UCSD-AML1 (cell line): ENCODE measurements around the gene EMC8.
"Not testable (repeated sequence)": the region's sequence is repeated elsewhere in the genome, so short reads cannot be mapped to it uniquely, and the experiment has no call there.

Experiments
- DNase-seq: peaks from one replicate; lab custom pipeline; 2025; ENCODE audit not compliant: unreplicated experiment; lab: John Stamatoyannopoulos, UW

Gene EMC8

DNA sequence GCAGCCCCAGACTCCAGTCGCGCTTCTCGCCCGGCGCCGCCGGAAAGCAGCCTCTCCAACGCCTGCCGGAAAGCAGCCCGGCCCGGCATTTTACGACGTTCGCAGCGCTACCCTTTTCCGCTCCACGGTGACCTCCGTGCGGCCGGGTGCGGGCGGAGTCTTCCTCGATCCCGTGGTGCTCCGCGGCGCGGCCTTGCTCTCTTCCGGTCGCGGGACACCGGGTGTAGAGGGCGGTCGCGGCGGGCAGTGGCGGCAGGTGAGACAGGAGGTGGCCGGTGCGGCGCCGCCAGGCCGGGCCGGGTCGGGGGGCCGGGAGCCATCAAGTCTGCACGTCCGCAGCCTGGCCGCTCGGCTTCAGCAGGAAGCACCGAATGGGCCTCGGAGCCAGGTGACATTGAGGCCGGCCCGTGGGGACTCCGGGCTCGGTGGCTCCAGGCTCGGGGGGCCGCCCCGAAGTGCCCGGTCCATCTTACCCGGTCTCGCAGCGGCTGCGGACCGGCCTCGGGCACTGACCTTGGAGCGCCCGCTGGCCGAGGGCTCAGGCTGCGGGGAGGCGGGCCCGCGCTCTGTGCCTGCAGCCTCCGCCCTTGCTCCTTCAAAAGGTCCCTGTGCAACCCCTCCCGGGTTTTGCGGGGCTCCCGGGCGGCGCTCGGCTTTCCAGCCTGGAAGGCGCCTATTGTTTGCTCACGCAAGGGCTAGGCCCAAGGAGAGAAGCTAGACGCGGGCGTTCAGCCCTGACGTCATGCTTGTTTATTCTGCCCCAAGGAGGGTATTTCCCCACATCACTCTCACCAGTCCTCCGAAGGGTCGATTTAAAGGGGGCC is at the start of gene EMC8, which contains the start of gene COX4I1:
TSS of gene EMC8 (minus strand) at position 48 of the 824 bp plus-strand sequence. CDS start 249 bp downstream, outside the sequence.
TSS of gene COX4I1 (plus strand) at position 199 of the 824 bp plus-strand sequence. CDS start 1,511 bp downstream, outside the sequence.
- DNase-seq = peak; percentile 93

DNA sequence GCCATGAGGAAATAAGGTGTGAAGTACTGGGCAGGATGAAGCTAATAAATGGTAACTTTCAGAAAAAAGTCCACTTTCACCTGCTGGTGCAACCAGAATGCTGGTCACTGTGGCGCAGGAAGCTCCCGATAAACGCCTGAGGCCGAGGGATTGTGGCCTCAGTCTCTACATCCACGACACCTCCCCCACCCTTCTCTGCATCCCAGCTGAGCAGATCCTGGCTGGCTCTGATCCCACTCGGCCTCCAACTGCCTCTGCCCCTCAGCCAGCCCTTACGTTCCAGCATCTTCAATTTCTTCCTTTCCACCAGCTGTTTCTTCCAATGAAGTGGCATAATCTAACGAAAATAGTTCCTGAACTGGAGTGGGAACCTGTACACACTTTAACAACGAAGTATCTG is 49.6 kb upstream of the EMC8 start:
- no peak for DNase-seq

DNA sequence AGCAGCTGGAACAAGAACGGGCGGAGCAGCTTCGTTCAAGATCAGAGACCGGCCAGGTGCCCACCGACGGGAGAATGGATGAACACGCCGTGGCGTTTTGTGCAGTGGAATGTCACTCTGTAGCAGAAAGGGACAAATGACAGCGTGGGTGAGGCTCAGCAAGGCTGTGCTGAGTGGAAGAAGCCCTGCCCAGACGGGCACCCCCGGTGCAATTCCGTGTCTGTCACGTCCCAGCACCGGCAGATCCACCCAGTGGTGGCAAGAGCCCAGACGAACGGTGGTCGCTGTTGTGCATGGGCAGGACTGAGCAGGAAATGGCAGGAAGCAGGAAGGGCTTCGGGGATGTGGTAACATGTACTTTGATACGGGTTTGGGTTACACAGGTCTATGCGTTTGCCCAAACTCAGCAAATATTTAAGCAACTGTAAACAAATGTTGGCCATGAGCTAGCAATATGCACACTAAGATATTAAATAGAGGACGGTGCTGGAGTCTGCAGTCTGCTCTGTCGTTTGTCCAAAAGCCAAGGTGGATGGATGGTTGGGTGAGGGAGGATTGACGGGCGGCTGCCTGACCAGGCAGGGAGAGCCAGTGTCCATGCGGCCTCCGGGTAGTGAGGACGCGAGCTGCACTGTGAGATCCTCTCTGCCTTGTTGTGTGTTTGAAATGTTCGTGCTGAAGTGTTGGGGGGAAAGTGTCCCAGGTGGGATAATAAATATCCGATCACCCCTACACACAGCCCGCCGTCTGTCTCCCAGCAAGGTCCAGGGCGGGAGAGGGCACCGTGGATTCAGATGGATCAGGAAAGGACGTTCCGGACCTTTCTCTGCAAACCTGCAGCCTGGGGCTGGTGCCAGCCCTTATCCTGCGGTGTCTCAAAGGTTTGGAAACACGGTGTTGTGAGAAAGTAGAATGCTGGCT is 48.6 kb upstream of the EMC8 start:
- no peak for DNase-seq

DNA sequence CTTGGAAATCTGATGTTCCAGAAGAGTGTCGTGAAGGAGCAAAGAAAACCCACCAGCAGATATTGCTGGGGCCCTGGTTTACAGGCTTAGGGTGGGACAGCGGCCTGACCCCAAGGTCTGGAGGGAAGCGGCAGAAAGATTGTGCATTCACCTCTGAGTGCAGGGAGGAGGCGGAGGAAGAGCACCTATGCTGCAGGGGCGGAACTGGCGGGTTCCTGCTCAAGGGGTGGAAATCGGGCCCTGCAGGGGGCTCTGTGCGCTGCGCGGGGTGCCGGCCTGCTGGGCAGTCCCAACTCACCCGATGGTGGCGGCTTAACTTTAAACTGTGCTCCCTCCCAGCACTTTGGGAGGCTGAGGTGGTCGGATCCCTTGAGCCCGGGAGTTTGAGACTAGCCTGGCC is 47.7 kb upstream of the EMC8 start:
- DNase-seq = no peak

DNA sequence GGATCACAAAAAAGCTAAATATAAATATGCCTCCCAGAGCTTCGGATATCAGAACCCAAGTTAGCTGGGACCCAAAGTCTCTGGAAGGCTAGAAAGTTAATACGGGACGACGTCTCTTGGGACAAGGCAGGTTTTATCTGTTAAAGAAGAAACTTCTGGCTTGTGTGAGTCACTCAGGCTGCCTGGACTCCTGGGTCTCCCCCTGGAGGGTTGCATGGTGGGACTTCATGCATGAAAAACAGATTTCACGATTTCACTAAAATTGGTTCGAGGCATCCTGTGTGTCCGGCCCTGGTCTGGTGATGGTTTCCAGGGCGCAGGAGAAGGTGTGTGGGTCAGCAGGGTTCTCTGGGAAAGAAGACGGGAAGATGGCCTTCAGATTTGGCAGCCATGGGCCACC is 47.1 kb upstream of the EMC8 start:
- no peak for DNase-seq

DNA sequence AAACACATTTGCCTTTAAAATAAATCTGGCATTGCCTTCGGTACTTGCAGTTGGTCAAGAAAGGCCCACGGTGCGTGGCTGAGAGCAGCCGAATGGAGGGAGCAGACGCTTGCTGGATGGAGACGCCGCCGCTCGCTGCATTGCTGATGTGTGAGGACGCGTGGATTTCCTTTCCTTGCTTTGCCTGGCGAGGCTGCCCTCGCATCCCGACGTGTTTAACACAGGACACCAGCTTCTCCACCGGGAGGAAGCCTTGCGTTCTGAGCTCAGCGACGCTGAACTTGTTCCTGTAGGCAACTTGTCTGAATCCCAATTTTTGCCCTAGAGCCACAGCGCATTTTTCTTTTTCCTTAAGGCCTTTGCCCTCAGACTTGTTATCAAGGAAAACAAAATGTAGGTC is 45.9 kb upstream of the EMC8 start:
- DNase-seq = no peak

DNA sequence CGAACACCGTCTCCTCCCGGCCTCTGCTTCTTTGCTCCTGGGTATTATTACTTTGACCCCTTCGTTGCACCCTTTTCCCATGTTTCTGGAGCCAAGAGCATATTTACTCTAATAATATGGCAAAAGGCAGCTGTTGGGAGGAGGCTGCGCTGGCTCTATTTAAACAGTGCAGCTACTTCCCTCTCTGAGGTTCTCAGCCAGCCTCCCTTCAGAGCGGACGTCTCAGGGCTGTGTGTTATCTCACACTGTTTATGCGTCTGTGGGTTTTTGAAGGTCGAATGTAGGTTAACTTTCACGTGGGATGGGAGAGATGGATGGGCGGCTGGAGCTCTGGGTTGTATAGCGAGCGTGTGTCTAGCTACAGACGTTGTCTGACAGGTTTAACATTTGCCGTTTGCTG is 45.4 kb upstream of the EMC8 start:
- DNase-seq = peak; percentile 36

DNA sequence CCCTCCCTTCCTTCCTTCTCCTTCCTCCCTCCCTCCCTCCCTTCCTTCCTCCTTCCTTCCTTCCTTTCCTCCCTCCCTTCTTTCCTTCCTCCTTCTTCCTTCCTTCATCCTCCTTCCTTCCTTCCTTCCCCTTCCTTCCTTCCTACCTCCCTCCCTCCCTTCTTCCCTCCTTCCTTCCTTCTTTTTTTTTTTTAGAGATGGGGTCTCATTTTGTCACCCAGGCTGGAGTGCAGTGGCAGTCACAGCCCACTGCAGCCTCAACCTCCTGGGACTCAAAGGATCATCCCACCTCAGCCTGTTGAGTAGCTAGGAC is 44.8 kb upstream of the EMC8 start:
- no peak for DNase-seq

DNA sequence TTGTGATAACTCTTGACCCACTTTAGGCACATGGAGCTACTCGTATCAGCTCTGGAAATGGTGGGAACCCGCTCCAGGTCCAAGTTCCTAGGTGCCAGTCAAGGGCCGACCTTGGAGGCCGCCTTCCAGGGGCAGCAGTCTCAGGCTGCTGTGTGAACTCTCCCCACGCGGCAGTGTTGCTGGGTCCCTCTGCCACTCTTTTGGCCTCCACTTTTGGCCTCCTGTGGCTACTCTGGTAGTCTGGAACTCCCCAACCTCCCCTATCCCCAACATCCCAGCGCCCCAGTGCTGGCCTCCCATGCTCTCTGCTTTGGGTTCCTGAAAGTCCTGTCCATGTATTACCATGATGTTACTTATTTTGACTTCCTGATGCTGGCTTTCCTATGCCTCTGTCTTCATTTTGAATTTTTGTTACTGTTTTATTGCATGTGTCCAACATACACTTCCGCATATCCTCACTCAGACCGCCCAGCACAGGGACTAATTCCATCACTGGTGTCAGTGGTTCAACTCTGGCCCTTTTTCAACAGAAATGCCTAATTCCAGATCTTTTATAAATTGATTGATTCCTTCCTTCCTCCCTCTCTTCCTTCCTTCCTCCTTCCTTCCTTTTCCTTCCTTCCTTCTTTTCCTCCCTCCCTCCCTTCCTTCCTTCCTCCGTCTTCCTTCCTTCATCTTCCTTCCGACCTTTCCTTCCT is 44.3 kb upstream of the EMC8 start:
- no peak for DNase-seq

DNA sequence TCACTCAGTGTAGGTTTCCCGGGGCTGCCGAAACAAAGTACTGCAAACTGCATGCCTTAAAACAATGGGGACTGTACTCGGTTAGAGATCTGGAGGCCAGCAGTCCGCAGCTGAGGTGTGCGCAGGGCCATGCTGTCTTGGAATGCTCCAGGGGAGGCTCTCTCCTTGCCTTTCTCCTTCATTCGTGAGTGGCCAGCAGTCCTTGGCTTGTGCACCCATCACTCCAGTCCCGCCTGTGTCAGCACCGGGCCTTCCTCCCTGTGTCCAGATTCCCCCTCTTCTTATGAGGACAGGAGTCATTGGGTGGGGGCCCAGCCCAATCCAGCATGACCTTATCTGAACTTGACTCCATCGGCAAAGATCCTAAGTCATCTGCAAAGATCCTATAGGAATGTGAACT is 43.5 kb upstream of the EMC8 start:
- no peak for DNase-seq

DNA sequence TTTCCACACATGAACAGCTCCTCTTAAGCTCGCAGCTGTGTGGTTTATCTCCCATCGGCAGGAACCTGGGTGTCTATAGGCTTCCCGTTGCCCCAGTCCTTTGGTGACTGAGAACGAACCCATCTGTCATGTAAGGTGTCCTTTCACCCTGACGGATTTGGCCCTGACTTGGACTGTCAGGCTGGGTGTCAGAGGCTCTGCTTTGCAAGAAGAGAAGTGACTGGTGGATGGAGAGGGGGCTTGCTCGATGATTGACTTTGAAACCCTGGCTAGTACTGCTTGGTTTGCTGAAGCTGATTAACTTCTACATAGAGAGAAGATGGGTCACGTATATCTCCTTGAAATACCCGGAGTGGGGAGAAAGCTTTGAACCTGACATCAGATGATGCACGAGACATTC is 43.1 kb upstream of the EMC8 start:
- no peak for DNase-seq

DNA sequence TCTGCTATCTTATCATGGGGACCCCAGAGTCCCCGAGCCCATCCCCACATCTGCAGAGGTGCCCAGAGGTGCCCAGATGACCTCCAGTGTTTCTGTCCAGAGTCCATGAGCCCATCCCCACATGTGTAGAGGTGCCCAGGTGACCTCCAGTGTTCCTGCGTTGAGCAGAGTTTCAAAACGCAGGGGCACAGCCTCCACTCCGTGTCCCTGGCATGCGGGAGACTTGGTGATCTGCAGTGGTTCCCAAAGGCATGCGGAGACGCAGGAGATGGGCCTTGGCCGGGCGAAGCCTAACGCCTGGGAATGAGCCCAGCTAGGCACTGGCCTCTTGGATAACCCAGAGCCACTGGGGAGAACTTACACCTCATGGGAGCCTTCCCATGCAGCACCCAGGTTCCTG is 41.5 kb upstream of the EMC8 start:
- no peak for DNase-seq

DNA sequence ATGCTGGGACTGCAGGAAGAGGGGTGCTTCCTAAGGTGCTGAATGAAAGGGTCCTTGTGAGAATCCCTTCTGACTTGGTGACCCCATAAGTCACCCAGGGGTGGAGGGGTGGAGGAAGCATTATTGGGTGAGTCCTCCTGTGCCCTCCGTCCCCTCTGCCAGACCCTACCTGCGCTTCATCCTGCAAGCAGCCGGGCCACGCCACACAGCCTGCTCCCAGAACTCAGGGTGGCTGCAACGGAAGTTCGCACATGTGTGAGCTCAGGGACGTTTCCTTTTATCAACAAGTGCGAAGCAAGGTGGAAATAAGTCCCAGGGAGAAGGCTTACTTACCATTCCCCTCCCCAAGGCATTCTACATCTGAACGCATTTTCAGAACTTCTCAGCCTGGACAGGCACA is 41.1 kb upstream of the EMC8 start:
- no peak for DNase-seq

DNA sequence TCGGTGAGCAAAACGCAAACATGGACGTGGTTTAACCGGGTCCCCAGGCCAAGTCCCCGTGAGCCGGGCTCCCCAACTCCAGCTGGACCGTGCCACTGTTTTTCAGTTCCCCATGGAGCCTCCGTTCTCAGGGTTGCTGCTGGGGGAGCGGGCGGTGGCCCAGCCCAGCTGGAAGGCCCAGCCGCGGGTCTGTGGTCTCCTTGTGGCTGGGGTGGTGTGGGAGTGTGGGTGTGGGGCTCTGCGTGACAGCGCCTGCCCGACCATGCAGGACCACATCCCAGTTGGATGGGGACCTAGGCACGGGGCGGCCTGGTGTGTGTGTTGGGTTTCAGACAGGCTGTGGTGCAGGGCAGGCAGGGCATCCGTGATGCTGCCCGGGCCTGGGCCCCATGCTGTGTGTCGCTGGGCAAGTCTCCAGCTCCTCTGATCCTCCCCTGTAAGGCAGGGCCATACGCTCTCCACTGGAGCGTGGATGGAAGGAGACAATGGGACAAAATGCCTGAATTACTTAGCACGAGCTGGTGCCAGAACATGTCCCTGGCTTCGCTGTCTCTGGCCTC is 40.4 kb upstream of the EMC8 start:
- no peak for DNase-seq

DNA sequence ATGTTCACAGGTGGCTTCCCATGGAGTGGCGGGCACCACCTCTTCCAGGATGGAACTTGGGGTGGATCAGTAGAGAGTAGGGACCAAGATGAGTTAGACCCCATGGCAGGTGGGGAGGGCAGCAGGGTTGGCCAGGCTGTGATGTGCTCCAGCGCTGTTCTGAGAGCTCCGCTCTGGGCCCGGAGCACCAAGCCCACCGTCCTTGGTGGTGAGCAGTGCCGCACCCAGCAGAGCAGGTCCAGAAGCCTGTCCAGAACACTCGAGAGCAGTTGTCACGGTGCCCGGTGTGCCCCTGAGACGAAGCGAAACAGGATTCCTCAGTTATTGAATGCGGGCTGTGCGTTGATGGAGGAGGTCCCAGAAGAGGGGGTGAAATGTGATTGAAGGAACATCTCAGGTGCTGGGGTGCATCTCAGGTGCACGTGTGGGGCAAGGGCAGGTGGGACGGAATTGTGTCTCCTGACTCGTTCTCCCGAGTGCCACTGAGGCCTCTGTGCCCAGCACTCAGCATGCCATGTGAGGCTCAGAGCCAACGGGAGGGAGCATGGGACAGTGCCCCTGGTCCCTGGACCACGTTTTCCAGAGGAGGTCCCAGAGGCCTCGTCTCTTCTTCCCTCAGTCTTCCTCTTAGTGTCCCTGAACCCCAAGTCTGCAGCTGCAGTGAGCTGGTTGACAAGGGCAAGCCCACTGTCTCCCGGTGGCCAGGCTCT is 39.7 kb upstream of the EMC8 start:
- no peak for DNase-seq

DNA sequence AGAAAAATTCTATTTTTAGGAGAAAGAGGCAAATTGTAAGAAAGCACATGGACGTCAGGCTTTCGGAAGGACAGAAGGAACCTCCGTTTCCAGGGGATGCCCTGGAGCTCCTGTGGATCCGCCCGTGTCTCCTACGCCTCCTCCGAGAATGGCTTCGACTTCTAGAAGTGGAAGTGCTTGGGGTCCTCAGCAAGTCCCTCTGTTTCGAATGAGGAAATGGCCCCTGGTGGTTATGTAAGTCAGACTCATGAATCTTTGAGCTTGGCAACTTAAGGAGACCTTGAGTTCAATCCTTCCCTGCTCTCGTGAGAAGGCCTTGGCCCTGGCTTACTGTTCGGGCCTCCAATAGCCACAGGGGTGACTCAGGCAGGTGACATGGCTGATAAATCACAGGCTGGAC is 39.0 kb upstream of the EMC8 start:
- no peak for DNase-seq

DNA sequence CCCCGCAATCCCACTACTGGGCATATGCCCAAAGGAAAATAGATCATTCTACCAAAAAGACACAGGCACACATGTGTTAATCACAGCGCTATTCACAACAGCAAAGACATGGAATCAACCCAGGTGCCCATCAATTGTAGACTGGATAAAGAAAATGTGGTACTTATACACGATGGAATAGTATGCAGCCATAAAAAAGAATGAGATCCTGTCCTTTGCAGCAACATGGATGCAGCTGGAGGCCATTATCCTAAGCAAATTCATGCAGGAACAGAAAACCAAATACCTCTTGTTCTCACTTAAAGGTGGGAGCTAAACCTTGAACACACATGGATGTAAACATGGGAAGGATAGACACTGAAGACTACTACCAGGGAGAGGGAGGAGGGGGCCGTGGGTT is 38.3 kb upstream of the EMC8 start:
- DNase-seq = not testable (repeated sequence)

DNA sequence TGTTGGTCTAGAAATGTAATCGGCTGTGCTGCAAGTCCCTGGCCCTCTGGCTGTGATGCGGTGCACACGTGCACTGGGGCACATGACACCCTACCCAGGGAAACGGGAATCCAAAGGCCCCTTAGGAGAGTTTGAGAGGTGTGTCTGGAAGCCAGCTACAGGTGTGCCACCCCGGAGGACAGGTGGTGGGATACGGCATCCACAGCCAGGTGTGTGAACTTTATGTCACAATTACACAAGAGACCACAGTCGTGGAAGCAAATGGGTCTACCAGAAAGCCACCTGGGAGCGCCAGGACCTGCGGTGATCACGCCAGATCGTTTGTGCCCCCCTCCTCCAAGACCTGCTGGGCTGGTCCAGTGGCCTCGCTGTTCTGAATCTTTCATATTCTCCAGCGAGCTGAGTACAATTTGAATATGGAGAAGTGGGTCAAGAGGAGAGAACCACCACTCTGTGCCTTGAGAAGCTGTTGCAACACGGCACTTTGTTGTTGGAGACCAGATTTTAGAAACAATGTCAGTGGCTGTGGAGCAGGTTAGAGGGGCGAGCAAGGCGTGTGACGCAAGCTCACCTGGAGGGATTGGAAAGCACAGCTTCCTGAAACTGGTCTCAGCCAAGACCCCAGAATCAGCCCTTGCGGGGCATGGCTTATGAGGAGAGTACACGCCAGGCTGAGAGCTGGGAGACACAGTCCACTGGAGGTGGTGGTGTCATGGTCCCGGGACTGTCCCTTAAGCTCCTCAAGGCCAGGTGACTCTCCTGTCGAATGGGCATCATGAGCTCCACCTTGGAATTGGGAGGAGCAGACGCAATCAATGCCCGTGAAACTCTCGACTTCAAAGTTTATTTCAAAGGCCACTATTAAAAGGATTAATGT is 37.6 kb upstream of the EMC8 start:
- no peak for DNase-seq

DNA sequence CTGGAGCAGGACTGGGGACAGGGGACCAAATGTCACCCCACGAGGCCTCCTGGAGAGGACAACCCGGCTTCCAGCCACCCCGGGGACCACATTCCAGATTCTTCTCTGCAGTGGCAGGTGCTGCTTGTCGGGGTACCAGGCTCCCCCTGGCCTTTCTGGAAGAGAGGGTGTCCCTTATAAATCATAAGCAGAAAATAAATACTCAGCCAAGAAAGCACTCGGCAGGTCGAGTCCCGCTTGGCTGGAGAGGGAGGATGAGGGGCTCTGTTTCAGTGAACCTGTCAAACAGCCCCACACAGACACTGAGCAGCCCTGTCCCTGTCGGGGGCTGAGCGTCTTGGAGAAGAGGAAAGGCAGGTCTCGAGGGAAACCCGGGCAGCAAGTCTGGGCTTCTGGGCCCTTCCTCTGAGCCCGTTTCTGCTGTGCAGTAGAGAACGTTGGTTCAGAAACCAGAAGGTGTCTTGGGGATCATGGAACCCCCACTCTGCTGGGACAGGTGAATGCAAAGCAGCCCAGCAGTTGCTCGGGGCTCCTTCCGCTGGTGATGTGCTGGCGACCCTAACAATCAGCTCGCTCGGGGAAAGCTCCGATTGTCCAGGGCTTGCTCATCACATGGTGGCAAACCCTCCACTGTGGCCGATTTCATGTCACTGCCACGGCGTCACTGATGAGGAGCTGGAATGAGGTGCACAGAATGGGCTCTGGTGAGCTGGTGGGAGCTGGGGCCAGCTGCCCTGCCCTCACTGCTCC is 36.8 kb upstream of the EMC8 start:
- DNase-seq = no peak
